ENCODE data around the gene CNTNAP2.

GRCh38 chr7:148209643-148210190 lies 2093.1 kb downstream of the CNTNAP2 start:
- no peak for TF ChIP-seq CTCF (IDR thresholded peaks at IDR 0.05)
- TF ChIP-seq POLR2A (IDR thresholded peaks at IDR 0.05), result no peak

Data from tibial nerve (tissue), 3 donors.